Measurements from ENCODE around the gene ZNF189. TPM values are rescaled to one million over a fixed set of nuclear protein-coding genes. Genes with fewer than 3 reads are reported as not detected.

ZNF189 gene
- total and polyA plus RNA-seq, 2 of the 4 experiments (the other 2 are of a cell fraction), result 5.9 to 19.9 TPM

DNA sequence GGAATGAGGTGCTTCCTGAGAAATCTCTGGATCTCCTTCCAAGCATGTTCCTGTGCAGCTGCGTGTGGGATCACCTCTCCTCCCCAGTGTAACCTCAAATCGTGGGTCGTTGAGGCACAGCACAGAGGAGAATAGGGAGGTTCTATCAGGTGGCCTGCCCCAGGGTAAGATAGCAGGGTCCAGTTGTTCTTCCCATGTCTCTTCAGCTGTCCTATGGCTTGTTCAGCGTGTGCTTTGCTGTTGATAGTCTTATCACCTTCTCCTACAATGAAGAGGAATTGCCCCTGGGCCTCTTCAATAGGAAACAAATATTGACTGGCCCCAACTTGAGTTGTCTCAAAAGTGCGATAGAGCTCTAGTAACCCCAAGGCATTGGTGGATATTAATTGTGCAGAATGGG lies 36.2 kb upstream of the ZNF189 start:
- intact Hi-C loops (cut with micrococcal nuclease), result no loop called here
- dilution Hi-C loops (cut with HindIII; ENCODE audit: low sequenced_read_pairs, unreplicated experiment), result no loop called here
- WGBS, 2 experiments (ENCODE audit: extremely low coverage in 2 of 2, insufficient read length in 1 of 2), result 100% methylated on average over 1 of the region's 5 CpGs; no CpG with 5 or more reads in 1 of the 2 experiments

More for the DNA sequence above, 36.2 kb upstream of the ZNF189 start:
- Histone ChIP-seq H3K23ac (ENCODE audit: low read depth, low read length) (no peak overlapping the region), H3K4me2 (ENCODE audit: low read depth, low read length) (no peak overlapping the region), H4K20me1 (ENCODE audit: insufficient read depth, low read length) (no peaks in the 10 kb centered on the region), H3K4me3 (ENCODE audit: insufficient read depth, low read depth, low read length) (no peak overlapping the region), H3K36me3 (ENCODE audit: control insufficient read depth, insufficient read depth, low read length) (no peaks in the 10 kb centered on the region), H2BK20ac (ENCODE audit: low read depth, low read length) (no peak overlapping the region), H3K79me1 (ENCODE audit: low read depth in 1 of 2, low read length in 2 of 2) (no peaks in the 10 kb centered on the region), H3K56ac (ENCODE audit: extremely low read depth, insufficient read depth, low read length) (no peak overlapping the region), H3K14ac (replicated peaks; ENCODE audit: low read depth, low read length) (no peak overlapping the region), H3K27ac (ENCODE audit: insufficient read depth, low read length) (no peak overlapping the region), H4K8ac (ENCODE audit: low read depth in 2 of 2, low read length in 2 of 2) (no peak overlapping the region), H3K18ac (ENCODE audit: low read depth, low read length) (no peak overlapping the region), H4K91ac (ENCODE audit: insufficient read depth, low read depth, low read length) (no peak overlapping the region), H3K9me3 (ENCODE audit: control insufficient read depth, insufficient read depth, low read length) (no peaks in the 10 kb centered on the region), H4K5ac (ENCODE audit: low read depth, low read length) (no peak overlapping the region), H2BK15ac (ENCODE audit: low read depth, low read length) (no peak overlapping the region), H3K9me1 (ENCODE audit: insufficient read depth, low read length) (no peaks in the 10 kb centered on the region), H2BK120ac (ENCODE audit: low read depth, low read length) (no peak overlapping the region), H3K27me3 (ENCODE audit: control insufficient read depth, insufficient read depth, low read length) (no peaks in the 10 kb centered on the region), H2AK5ac (ENCODE audit: low read depth, low read length) (no peak overlapping the region), H3K4me1 (ENCODE audit: control insufficient read depth, insufficient read depth, low read length) (no peaks in the 10 kb centered on the region), H2AFZ (replicated peaks; ENCODE audit: low read length, poor library complexity) (no peak overlapping the region), H3K4ac (ENCODE audit: low read depth, low read length) (no peak overlapping the region), H2BK5ac (ENCODE audit: low read depth, low read length, poor library complexity, severe bottlenecking) (no peak overlapping the region), H3K9ac (ENCODE audit: low read depth, low read length) (no peak overlapping the region), H2AK9ac (replicated peaks; ENCODE audit: low read depth, low read length, poor library complexity) (no peak overlapping the region)
- in situ Hi-C loops (cut with MboI; ENCODE audit: low sequenced_read_pairs), result no loop called here
- ChIA-PET CTCF (no interaction called here), POLR2A (ENCODE audit: unreplicated experiment) (no interaction called here)
- no peak for DNase-seq
- BruUV-seq (replicated peaks), result no TSS peak
- TF ChIP-seq BHLHE40 (IDR thresholded peaks at IDR 0.05; ENCODE audit: low read depth, low read length) (no peak), SMC3 (IDR thresholded peaks at IDR 0.05; ENCODE audit: low read depth, low read length) (no peak), NFE2L2 (IDR thresholded peaks at IDR 0.05; ENCODE audit: low read depth, low read length) (no peak), CEBPB (IDR thresholded peaks at IDR 0.05; ENCODE audit: low read depth, low read length) (no peak), POLR2A (IDR thresholded peaks at IDR 0.05; ENCODE audit: low read depth, low read length) (no peak), MAZ (IDR thresholded peaks at IDR 0.05; ENCODE audit: borderline replicate concordance, low read depth, low read length) (no peak), RCOR1 (IDR thresholded peaks at IDR 0.05; ENCODE audit: insufficient replicate concordance, low read length) (no peak), FOS (IDR thresholded peaks at IDR 0.05; ENCODE audit: low read depth, low read length) (no peak), MAFK (IDR thresholded peaks at IDR 0.05; ENCODE audit: low read depth, low read length) (no peak)
- TF ChIP-seq, protein P1, sequence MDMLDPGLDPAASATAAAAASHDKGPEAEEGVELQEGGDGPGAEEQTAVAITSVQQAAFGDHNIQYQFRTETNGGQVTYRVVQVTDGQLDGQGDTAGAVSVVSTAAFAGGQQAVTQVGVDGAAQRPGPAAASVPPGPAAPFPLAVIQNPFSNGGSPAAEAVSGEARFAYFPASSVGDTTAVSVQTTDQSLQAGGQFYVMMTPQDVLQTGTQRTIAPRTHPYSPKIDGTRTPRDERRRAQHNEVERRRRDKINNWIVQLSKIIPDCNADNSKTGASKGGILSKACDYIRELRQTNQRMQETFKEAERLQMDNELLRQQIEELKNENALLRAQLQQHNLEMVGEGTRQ (IDR thresholded peaks at IDR 0.05; ENCODE audit: low read depth, low read length), result no peak
- TF ChIP-seq, protein P2, sequence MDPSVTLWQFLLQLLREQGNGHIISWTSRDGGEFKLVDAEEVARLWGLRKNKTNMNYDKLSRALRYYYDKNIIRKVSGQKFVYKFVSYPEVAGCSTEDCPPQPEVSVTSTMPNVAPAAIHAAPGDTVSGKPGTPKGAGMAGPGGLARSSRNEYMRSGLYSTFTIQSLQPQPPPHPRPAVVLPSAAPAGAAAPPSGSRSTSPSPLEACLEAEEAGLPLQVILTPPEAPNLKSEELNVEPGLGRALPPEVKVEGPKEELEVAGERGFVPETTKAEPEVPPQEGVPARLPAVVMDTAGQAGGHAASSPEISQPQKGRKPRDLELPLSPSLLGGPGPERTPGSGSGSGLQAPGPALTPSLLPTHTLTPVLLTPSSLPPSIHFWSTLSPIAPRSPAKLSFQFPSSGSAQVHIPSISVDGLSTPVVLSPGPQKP (IDR thresholded peaks at IDR 0.05; ENCODE audit: borderline replicate concordance, low read depth, low read length), result no peak
- TF ChIP-seq, protein P3, sequence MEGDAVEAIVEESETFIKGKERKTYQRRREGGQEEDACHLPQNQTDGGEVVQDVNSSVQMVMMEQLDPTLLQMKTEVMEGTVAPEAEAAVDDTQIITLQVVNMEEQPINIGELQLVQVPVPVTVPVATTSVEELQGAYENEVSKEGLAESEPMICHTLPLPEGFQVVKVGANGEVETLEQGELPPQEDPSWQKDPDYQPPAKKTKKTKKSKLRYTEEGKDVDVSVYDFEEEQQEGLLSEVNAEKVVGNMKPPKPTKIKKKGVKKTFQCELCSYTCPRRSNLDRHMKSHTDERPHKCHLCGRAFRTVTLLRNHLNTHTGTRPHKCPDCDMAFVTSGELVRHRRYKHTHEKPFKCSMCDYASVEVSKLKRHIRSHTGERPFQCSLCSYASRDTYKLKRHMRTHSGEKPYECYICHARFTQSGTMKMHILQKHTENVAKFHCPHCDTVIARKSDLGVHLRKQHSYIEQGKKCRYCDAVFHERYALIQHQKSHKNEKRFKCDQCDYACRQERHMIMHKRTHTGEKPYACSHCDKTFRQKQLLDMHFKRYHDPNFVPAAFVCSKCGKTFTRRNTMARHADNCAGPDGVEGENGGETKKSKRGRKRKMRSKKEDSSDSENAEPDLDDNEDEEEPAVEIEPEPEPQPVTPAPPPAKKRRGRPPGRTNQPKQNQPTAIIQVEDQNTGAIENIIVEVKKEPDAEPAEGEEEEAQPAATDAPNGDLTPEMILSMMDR (conservative IDR thresholded peaks at IDR 0.05; ENCODE audit: low read depth, low read length), result no peak
- no peak for ATAC-seq (ENCODE audit: low read depth)

Measured in IMR-90 (cell line).